Fibroblast of pulmonary artery (primary cell): ENCODE results near the gene CNTNAP2.

Experiments
- DNase-seq: peaks from one replicate; pipeline ENCODE4 v3.0.0-alpha.2; 2010; ENCODE audit warnings: low read depth
- H3K4me3 ChIP-seq: replicated peaks from 2 replicates; pipeline ENCODE4 v1.5.1; 2011; ENCODE audit warnings: low read depth, mild to moderate bottlenecking, control low read depth, low read length, moderate library complexity
- TF ChIP-seq, protein P1 (sequence below): IDR thresholded peaks from 2 replicates; pipeline ENCODE4 v1.5.1; 2011; ENCODE audit warnings: mild to moderate bottlenecking, control low read depth, low read length, inconsistent platforms; ENCODE audit errors: missing control alignments

CNTNAP2 gene

DNA sequence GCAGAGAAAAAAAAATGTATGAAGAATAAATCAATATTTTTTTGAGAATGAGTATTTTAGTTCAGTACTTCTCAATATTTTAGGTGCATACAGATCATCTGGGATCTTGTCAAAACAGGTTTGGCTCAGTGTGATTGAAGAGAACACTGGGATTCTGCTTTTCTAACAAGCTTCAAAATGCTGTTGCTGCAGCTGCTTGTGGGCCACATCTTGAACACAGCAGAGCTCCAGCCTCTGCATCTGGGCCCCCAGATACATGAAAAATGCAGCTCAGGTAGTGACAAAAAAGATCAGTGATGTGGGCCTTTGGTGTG, 1296.9 kb downstream of the CNTNAP2 start:
- no peak overlapping the region for H3K4me3 ChIP-seq
- no peak for DNase-seq
- TF ChIP-seq, protein P1, sequence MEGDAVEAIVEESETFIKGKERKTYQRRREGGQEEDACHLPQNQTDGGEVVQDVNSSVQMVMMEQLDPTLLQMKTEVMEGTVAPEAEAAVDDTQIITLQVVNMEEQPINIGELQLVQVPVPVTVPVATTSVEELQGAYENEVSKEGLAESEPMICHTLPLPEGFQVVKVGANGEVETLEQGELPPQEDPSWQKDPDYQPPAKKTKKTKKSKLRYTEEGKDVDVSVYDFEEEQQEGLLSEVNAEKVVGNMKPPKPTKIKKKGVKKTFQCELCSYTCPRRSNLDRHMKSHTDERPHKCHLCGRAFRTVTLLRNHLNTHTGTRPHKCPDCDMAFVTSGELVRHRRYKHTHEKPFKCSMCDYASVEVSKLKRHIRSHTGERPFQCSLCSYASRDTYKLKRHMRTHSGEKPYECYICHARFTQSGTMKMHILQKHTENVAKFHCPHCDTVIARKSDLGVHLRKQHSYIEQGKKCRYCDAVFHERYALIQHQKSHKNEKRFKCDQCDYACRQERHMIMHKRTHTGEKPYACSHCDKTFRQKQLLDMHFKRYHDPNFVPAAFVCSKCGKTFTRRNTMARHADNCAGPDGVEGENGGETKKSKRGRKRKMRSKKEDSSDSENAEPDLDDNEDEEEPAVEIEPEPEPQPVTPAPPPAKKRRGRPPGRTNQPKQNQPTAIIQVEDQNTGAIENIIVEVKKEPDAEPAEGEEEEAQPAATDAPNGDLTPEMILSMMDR, result no peak

- H3K4me3 ChIP-seq, result no peak overlapping the region
- TF ChIP-seq, protein P1, result no peak
- peak; percentile 21 for DNase-seq
Observed at GRCh38 chr7:147415991-147416390, 1299.4 kb downstream of the CNTNAP2 start.

- DNase-seq, result no peak
- no peak overlapping the region for H3K4me3 ChIP-seq
- TF ChIP-seq, protein P1, result no peak
Observed at GRCh38 chr7:147418966-147419365, 1302.4 kb downstream of the CNTNAP2 start.

DNA sequence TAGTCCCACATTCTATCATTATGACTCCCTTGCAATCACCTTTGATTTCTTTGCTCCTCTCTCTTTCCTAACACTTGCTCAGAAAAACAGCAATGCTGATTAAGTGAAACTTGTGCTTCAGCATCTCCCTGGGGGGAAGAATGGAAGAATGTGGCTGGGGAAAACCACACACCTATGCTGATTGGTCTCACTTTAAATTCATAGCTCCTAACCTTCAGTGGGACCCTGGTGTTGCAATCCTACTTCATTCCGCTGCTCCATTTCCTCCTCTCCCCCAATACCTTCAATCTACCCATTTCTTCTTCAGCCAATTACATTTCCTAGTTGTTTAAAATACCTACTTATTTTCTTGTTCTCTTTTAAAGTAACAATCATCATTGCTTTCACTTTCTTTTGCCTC, 1307.3 kb downstream of the CNTNAP2 start:
- DNase-seq, result no peak
- TF ChIP-seq, protein P1, result no peak
- H3K4me3 ChIP-seq, result no peak overlapping the region

DNA sequence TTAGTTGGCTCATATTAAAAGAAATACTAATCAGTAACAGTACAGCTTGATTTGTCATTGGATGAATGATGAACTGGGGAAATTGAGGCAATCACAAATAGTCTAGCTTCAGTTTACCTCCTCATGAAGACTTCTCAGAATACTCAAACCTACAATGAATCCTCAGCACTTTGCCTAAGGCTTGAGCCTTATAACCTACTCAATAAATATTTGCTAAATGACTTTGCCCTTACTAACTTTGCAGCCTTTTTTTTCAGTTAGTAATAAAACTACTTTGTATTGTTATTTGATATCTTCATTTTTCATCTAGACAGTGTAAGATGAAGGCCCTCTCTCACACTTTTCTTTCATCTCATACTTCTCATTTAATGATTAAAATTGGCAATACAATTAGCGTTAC, 1311.5 kb downstream of the CNTNAP2 start:
- no peak for DNase-seq
- TF ChIP-seq, protein P1, result no peak

GRCh38 chr7:147429961-147430360, 1313.4 kb downstream of the CNTNAP2 start:
- no peak for DNase-seq
- no peak overlapping the region for H3K4me3 ChIP-seq
- TF ChIP-seq, protein P1, result no peak

More for the DNA sequence above, 1311.5 kb downstream of the CNTNAP2 start:
- no peak overlapping the region for H3K4me3 ChIP-seq

GRCh38 chr7:147432079-147432478, 1315.5 kb downstream of the CNTNAP2 start:
- TF ChIP-seq, protein P1, result peak; percentile 51
- H3K4me3 ChIP-seq, result no peak overlapping the region
- DNase-seq, result peak; percentile 59
